HG03039 (cell line): ENCODE results near the gene TPCN2.

Experiments used
- ATAC-seq: cut with Tn5 transposase; IDR thresholded peaks from one replicate; pipeline ENCODE4 v1.9.1; 2021; ENCODE audit warnings: mild to moderate bottlenecking, moderate library complexity; ENCODE audit not compliant: unreplicated experiment

The TPCN2 gene

GRCh38 chr11:69010361-69010891 is 38.3 kb upstream of the TPCN2 start:
- no peak for ATAC-seq

- no peak for ATAC-seq
Observed at GRCh38 chr11:69010964-69011623, 37.6 kb upstream of the TPCN2 start.

- no peak for ATAC-seq
Observed at GRCh38 chr11:69011624-69012091, 37.1 kb upstream of the TPCN2 start.

GRCh38 chr11:69012092-69013008 is 36.4 kb upstream of the TPCN2 start:
- ATAC-seq, result no peak

GRCh38 chr11:69013009-69013951 is 35.5 kb upstream of the TPCN2 start, which contains the start of gene MRGPRF:
Gene MRGPRF (minus strand): TSS chr11:69013246. CDS start chr11:69009901, 3,345 bp downstream.
- no peak for ATAC-seq

GRCh38 chr11:69014084-69014851 is 34.5 kb upstream of the TPCN2 start:
- ATAC-seq, result no peak

GRCh38 chr11:69014898-69015549 is 33.7 kb upstream of the TPCN2 start:
- no peak for ATAC-seq

GRCh38 chr11:69017951-69018350 is 30.8 kb upstream of the TPCN2 start:
- no peak for ATAC-seq

GRCh38 chr11:69018924-69019323 is 29.8 kb upstream of the TPCN2 start:
- ATAC-seq, result no peak

GRCh38 chr11:69022260-69022659 is 26.5 kb upstream of the TPCN2 start:
- no peak for ATAC-seq

- ATAC-seq, result no peak
Observed at GRCh38 chr11:69024509-69024908, 24.2 kb upstream of the TPCN2 start.

- no peak for ATAC-seq
Observed at GRCh38 chr11:69027704-69028372, 20.9 kb upstream of the TPCN2 start.

GRCh38 chr11:69030301-69030700 is 18.4 kb upstream of the TPCN2 start:
- no peak for ATAC-seq

- no peak for ATAC-seq
Observed at GRCh38 chr11:69032833-69033232, 15.9 kb upstream of the TPCN2 start.

- no peak for ATAC-seq
Observed at GRCh38 chr11:69033431-69033830, 15.3 kb upstream of the TPCN2 start.

GRCh38 chr11:69034123-69034867 is 14.4 kb upstream of the TPCN2 start:
- no peak for ATAC-seq

GRCh38 chr11:69035150-69035945 is 13.4 kb upstream of the TPCN2 start:
- ATAC-seq, result no peak
